HG02840 (cell line): ENCODE data around the gene CRYBG1.

Experiments
- ATAC-seq: cut with Tn5 transposase; IDR thresholded peaks from one replicate; pipeline ENCODE4 v1.9.1; 2021; ENCODE audit warnings: mild to moderate bottlenecking, moderate library complexity, moderate number of reproducible peaks; ENCODE audit not compliant: unreplicated experiment, low FRiP score

CRYBG1 gene

GRCh38 chr6:106619223-106619622, 258.7 kb downstream of the CRYBG1 start:
- ATAC-seq: no peak

DNA sequence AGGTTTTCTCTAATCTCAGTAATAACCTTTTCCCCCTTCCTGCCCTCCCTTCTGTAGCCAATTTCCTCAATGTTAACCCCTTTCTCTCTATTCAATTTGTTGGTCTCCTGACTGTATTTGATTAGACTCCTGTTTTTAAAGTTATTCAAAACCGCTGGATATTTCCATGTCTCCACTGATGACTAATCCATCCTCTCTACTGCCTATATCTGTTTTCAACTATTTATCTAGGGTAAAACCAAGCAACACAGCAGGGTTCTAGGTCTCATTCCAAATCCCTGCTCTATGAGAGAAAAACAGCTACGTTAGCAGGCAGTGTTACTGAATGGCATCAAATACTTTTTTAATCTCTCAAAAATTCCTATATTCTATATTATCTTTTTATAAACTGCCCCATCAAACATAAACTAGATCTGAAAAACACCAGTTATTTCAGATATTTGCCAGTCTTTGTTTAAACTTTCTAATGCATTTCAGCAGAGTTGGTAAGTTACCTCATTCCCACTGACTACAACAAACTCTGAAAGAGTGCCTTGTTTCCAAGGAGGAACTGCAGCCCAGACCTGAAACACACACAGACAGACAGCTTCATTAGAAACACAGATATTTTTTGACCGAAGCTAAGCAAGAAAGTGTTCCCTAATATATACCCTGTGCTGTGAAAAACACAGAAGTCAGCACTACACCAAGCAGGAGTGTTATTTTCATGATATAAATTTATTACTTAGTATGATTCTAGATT, 260.6 kb downstream of the CRYBG1 start:
- ATAC-seq: no peak
